Esophagus muscularis mucosa (tissue), 4 donors: ENCODE results near the gene UBE2O. TPM values are rescaled to one million over a fixed set of nuclear protein-coding genes. Genes with fewer than 3 reads are reported as not detected.

Experiments
- DNase-seq: peaks from one replicate; pipeline ENCODE4 v3.0.0-alpha.2; 2017; ENCODE audit errors: extremely low spot score
- H3K27ac ChIP-seq, 4 donors: fragments of 200-600 bp; sonication (generic); replicated peaks in 1 of 4; 1 replicate in 3 of 4; 2 replicates in 1 of 4; pipeline ENCODE4 v1.5.1; 2016 to 2019; ENCODE audit warnings: mild to moderate bottlenecking in 1 of 4
- H3K27me3 ChIP-seq, 4 donors: fragments of 200-600 bp; sonication (generic); one replicate each; pipeline versions ENCODE4 v1.5.1 to v1.6.0; 2016 to 2019
- H3K36me3 ChIP-seq, 4 donors: fragments of 200-600 bp; sonication (generic); one replicate each; pipeline ENCODE4 v1.5.1; 2016 to 2019
- H3K4me1 ChIP-seq, 4 donors: fragments of 200-600 bp; sonication (generic); one replicate each; pipeline ENCODE4 v1.5.1; 2016 to 2019
- H3K4me3 ChIP-seq, 4 donors: fragments of 200-600 bp; sonication (generic); 1 replicate in 2 of 4; 2 replicates in 2 of 4; pipeline ENCODE4 v1.5.1; 2016 to 2019; ENCODE audit warnings: mild to moderate bottlenecking in 4 of 4, moderate library complexity in 1 of 4
- H3K9me3 ChIP-seq, 4 donors: fragments of 200-600 bp; sonication (generic); 1 replicate in 3 of 4; 2 replicates in 1 of 4; pipeline ENCODE4 v1.5.1; 2016 to 2019
- CTCF ChIP-seq, 3 experiments: fragments of 200-600 bp in 2 of 3; fragments of 450-650 bp in 1 of 3; sonication (generic) in 2 of 3; IDR thresholded peaks; one replicate each; pipeline ENCODE4 v1.5.1; 2017 to 2019; ENCODE audit warnings: antibody characterized with exemption in 3 of 3, mild to moderate bottlenecking in 2 of 3, moderate library complexity in 1 of 3
- EP300 ChIP-seq: sonication (generic); formaldehyde crosslinking; IDR thresholded peaks from one replicate; pipeline ENCODE4 v1.6.1; 2017; ENCODE audit warnings: antibody characterized with exemption
- POLR2A ChIP-seq: fragments of 450-650 bp; IDR thresholded peaks from one replicate; pipeline ENCODE4 v1.6.1; 2017; ENCODE audit warnings: antibody characterized with exemption, moderate library complexity, mild to moderate bottlenecking, low read depth
- POLR2AphosphoS5 ChIP-seq, 2 donors: sonication (generic); formaldehyde crosslinking; IDR thresholded peaks; one replicate each; pipeline ENCODE4 v1.6.1; 2017; ENCODE audit warnings: antibody characterized with exemption in 2 of 2
- WGBS: methylation state at CpG from one replicate; pipeline ENCODE4 v1.1.5; 2018; 5-methylcytosine and 5-hydroxymethylcytosine counted together
- intact Hi-C: fragments of 100-400 bp; cut with DNase I; formaldehyde crosslinking; loops from one replicate; pipeline ENCODE4 v1.15.1; 2023
- total RNA-seq, 4 donors: library from RNA; depleted of rRNA; stranded (reverse); fragments of >200 nt; gene quantifications; one replicate each; pipeline versions ENCODE4 v1.1.0 to v1.2.1, GENCODE V29; 2016

The UBE2O gene
- total RNA-seq, 4 donors from 2014 or later: 14.1 to 21.7 (median 19.0) TPM

- H3K4me1 ChIP-seq: peaks cover 39 to 52% (median 49%) of the 10 kb centered on the region in 4 donors
- no peaks in the 10 kb centered on the region for H3K36me3 ChIP-seq
- H3K4me3 ChIP-seq: peak overlapping the region; percentile 65 to 88 (median 68)
- TF ChIP-seq POLR2AphosphoS5 (IDR thresholded peaks at IDR 0.05) (peak in 1 of 2 donors; percentile 18), POLR2A (no peak), EP300 (no peak)
- WGBS: 69% methylated on average over 13 of the region's 17 CpGs
- no peaks in the 10 kb centered on the region for H3K27me3 ChIP-seq
- no peak for DNase-seq
- intact Hi-C loops: loop anchor here (10.0 kb wide), 1 partner anchor 195 kb away; the partner anchor contains the start of gene QRICH2
- H3K27ac ChIP-seq: peak overlapping the region; percentile 77 to 85 (median 82)
- no peaks in the 10 kb centered on the region for H3K9me3 ChIP-seq
Observed at GRCh38 chr17:76500074-76500746, 47.3 kb upstream of the UBE2O start.

GRCh38 chr17:76499267-76499667 lies 46.3 kb upstream of the UBE2O start:
- H3K27ac ChIP-seq: peak overlapping the region; percentile 77 to 85 (median 82)
- WGBS: 77% methylated on average over 5 of the region's 5 CpGs
- no peaks in the 10 kb centered on the region for H3K27me3 ChIP-seq
- peaks cover 0 to 4% (median 0%) of the 10 kb centered on the region in 4 donors for H3K36me3 ChIP-seq
- TF ChIP-seq CTCF (IDR thresholded peaks at IDR 0.05) (no peak), POLR2AphosphoS5 (IDR thresholded peaks at IDR 0.05) (no peak), EP300 (no peak), POLR2A (no peak)
- DNase-seq: no peak
- intact Hi-C loops: no loop called here
- H3K4me1 ChIP-seq: peaks cover 39 to 52% (median 49%) of the 10 kb centered on the region in 4 donors
- H3K9me3 ChIP-seq: no peaks in the 10 kb centered on the region
- peak overlapping the region; percentile 65 to 88 (median 68) for H3K4me3 ChIP-seq

- Histone ChIP-seq H3K4me1 (peaks cover 43 to 56% (median 52%) of the 10 kb centered on the region in 4 donors), H3K9me3 (no peaks in the 10 kb centered on the region), H3K27me3 (no peaks in the 10 kb centered on the region), H3K27ac (peak overlapping the region; percentile 77 to 85 (median 82)), H3K36me3 (peaks cover 0 to 4% (median 0%) of the 10 kb centered on the region in 4 donors), H3K4me3 (peak overlapping the region in 1 of 4 donors; percentile 68)
- 81% methylated on average over 4 of the region's 4 CpGs for WGBS
- no peak for DNase-seq
- TF ChIP-seq EP300 (no peak), POLR2A (no peak), POLR2AphosphoS5 (IDR thresholded peaks at IDR 0.05) (no peak)
- intact Hi-C loops: no loop called here
Observed at GRCh38 chr17:76498876-76499251, 45.9 kb upstream of the UBE2O start.

GRCh38 chr17:76497979-76498875 lies 45.3 kb upstream of the UBE2O start:
- Histone ChIP-seq H3K9me3 (no peaks in the 10 kb centered on the region), H3K36me3 (peaks cover 0 to 4% (median 0%) of the 10 kb centered on the region in 4 donors), H3K4me1 (peaks cover 49 to 62% (median 59%) of the 10 kb centered on the region in 4 donors), H3K27me3 (no peaks in the 10 kb centered on the region), H3K4me3 (peak overlapping the region; percentile 4 to 68 (median 10)), H3K27ac (peak overlapping the region; percentile 55 to 85 (median 80))
- no peak for TF ChIP-seq EP300
- peak in 1 of 2 donors; percentile 60 for TF ChIP-seq POLR2AphosphoS5 (IDR thresholded peaks at IDR 0.05)
- WGBS: 31% methylated on average over 10 of the region's 31 CpGs
- intact Hi-C loops: no loop called here
- DNase-seq: no peak

GRCh38 chr17:76497699-76497978 lies 44.7 kb upstream of the UBE2O start:
- TF ChIP-seq EP300: no peak
- TF ChIP-seq POLR2AphosphoS5 (IDR thresholded peaks at IDR 0.05): no peak
- no peak for TF ChIP-seq POLR2A
- no peak for TF ChIP-seq CTCF (IDR thresholded peaks at IDR 0.05)
- peaks cover 0 to 4% (median 0%) of the 10 kb centered on the region in 4 donors for H3K36me3 ChIP-seq
- H3K9me3 ChIP-seq: no peaks in the 10 kb centered on the region
- intact Hi-C loops: no loop called here
- H3K4me3 ChIP-seq: peak overlapping the region; percentile 4 to 68 (median 10)
- peak overlapping the region; percentile 55 to 85 (median 80) for H3K27ac ChIP-seq
- DNase-seq: no peak
- peaks cover 55 to 68% (median 65%) of the 10 kb centered on the region in 4 donors for H3K4me1 ChIP-seq
- no peaks in the 10 kb centered on the region for H3K27me3 ChIP-seq
- 64% methylated on average over 1 of the region's 2 CpGs for WGBS

- TF ChIP-seq POLR2A (no peak), EP300 (no peak), POLR2AphosphoS5 (IDR thresholded peaks at IDR 0.05) (no peak), CTCF (IDR thresholded peaks at IDR 0.05) (no peak)
- H3K4me3 ChIP-seq: no peak overlapping the region
- no peak for DNase-seq
- H3K4me1 ChIP-seq: peaks cover 58 to 64% (median 64%) of the 10 kb centered on the region in 4 donors
- H3K36me3 ChIP-seq: peaks cover 0 to 4% (median 0%) of the 10 kb centered on the region in 4 donors
- WGBS: 91% methylated on average over 6 of the region's 6 CpGs
- intact Hi-C loops: no loop called here
- no peaks in the 10 kb centered on the region for H3K27me3 ChIP-seq
- H3K9me3 ChIP-seq: no peaks in the 10 kb centered on the region
- no peak overlapping the region for H3K27ac ChIP-seq
Observed at GRCh38 chr17:76496464-76496863, 43.5 kb upstream of the UBE2O start.
